Neural progenitor cell (in vitro differentiated cells): Measurements from ENCODE around the gene CARS2. TPM values are rescaled to one million over a fixed set of nuclear protein-coding genes. Genes with fewer than 3 reads are reported as not detected.
"Not testable (repeated sequence)": the region's sequence is repeated elsewhere in the genome, so short reads cannot be mapped to it uniquely, and the experiment has no call there.

ENCODE experiments used
- DNase-seq: peaks from one replicate; pipeline ENCODE4 v3.0.0-alpha.2; 2016; ENCODE audit warnings: low spot score
- H2AFZ ChIP-seq: fragments of 200-600 bp; sonication (generic); replicated peaks from 2 replicates; pipeline ENCODE4 v1.6.1; 2016; ENCODE audit warnings: antibody characterized with exemption
- H3F3A ChIP-seq: fragments of 200-600 bp; sonication (generic); 2 replicates; pipeline ENCODE4 v1.6.1; 2016; ENCODE audit warnings: antibody characterized with exemption, low read depth
- H3K27ac ChIP-seq: fragments of 200-600 bp; sonication (generic); 2 replicates; pipeline ENCODE4 v1.5.1; 2016; ENCODE audit warnings: mild to moderate bottlenecking
- H3K27me3 ChIP-seq: fragments of 200-600 bp; sonication (generic); 2 replicates; pipeline ENCODE4 v1.6.1; 2016; ENCODE audit warnings: mild to moderate bottlenecking, moderate library complexity
- H3K36me3 ChIP-seq: fragments of 200-600 bp; sonication (generic); 2 replicates; pipeline ENCODE4 v1.5.1; 2016
- H3K4me1 ChIP-seq: fragments of 200-600 bp; sonication (generic); 2 replicates; pipeline ENCODE4 v1.6.1; 2016; ENCODE audit warnings: mixed run types
- H3K4me2 ChIP-seq: fragments of 200-600 bp; sonication (generic); 2 replicates; pipeline ENCODE4 v1.6.1; 2016
- H3K4me3 ChIP-seq: fragments of 200-600 bp; sonication (generic); 2 replicates; pipeline ENCODE4 v1.5.1; 2016
- H3K79me2 ChIP-seq: fragments of 200-600 bp; sonication (generic); 2 replicates; pipeline ENCODE4 v1.6.1; 2016; ENCODE audit warnings: low read depth
- H3K9ac ChIP-seq: fragments of 200-600 bp; sonication (generic); 2 replicates; pipeline ENCODE4 v1.6.1; 2016
- H3K9me3 ChIP-seq: fragments of 200-600 bp; sonication (generic); 2 replicates; pipeline ENCODE4 v1.5.1; 2016; ENCODE audit warnings: low read depth
- H4K20me1 ChIP-seq: fragments of 200-600 bp; sonication (generic); 2 replicates; pipeline ENCODE4 v1.6.1; 2016; ENCODE audit warnings: low read depth
- H3K27ac Mint-ChIP-seq: 3 replicates; pipeline ENCODE4 v1.8.0; 2021; ENCODE audit warnings: mixed read lengths
- H3K27me3 Mint-ChIP-seq: 2 replicates; pipeline ENCODE4 v1.8.0; 2022; ENCODE audit warnings: low read depth, mild to moderate bottlenecking, inconsistent platforms, moderate library complexity, mixed read lengths; ENCODE audit not compliant: insufficient read depth
- H3K36me3 Mint-ChIP-seq: 3 replicates; pipeline ENCODE4 v1.8.0; 2021; ENCODE audit warnings: mixed read lengths
- H3K4me1 Mint-ChIP-seq: 3 replicates; pipeline ENCODE4 v1.8.0; 2021; ENCODE audit warnings: mixed read lengths
- H3K4me3 Mint-ChIP-seq: 3 replicates; pipeline ENCODE4 v1.8.0; 2021; ENCODE audit warnings: mild to moderate bottlenecking, moderate library complexity, mixed read lengths
- H3K9me3 Mint-ChIP-seq: 3 replicates; pipeline ENCODE4 v1.8.0; 2020; ENCODE audit warnings: mixed read lengths
- EZH2 ChIP-seq: fragments of 200-600 bp; sonication (generic); IDR thresholded peaks from 2 replicates; pipeline ENCODE4 v1.6.1; 2017; ENCODE audit warnings: antibody characterized with exemption, mild to moderate bottlenecking, moderate library complexity
- EZH2phosphoT487 ChIP-seq: fragments of 200-600 bp; sonication (generic); IDR thresholded peaks from 2 replicates; pipeline ENCODE4 v1.6.1; 2017; ENCODE audit warnings: antibody characterized with exemption
- total RNA-seq: library from RNA; depleted of rRNA; stranded (reverse); fragments of >200 nt; gene quantifications from 2 replicates; pipeline ENCODE4 v1.2.3, GENCODE V29; 2015; ENCODE audit warnings: low replicate concordance
- TF ChIP-seq, protein P1 (sequence below): fragments of 200-600 bp; sonication (generic); IDR thresholded peaks from 2 replicates; pipeline ENCODE4 v1.5.1; 2017; ENCODE audit warnings: antibody characterized with exemption, mild to moderate bottlenecking

Gene CARS2
- total RNA-seq, 1 donor from 2014 or later: 50.0 TPM

- no peaks in the 10 kb centered on the region for H3K79me2 ChIP-seq
- H3K36me3 ChIP-seq: no peaks in the 10 kb centered on the region
- H3K27me3 Mint-ChIP-seq: no peaks in the 10 kb centered on the region
- DNase-seq: no peak
- no peaks in the 10 kb centered on the region for H3K27me3 ChIP-seq
- H3K4me1 Mint-ChIP-seq: no peaks in the 10 kb centered on the region
- H3K9ac ChIP-seq: no peak overlapping the region
- no peak overlapping the region for H3K4me3 Mint-ChIP-seq
- H3K27ac ChIP-seq: no peak overlapping the region
- H3K9me3 ChIP-seq: no peaks in the 10 kb centered on the region
- no peaks in the 10 kb centered on the region for H4K20me1 ChIP-seq
- TF ChIP-seq, protein P1, sequence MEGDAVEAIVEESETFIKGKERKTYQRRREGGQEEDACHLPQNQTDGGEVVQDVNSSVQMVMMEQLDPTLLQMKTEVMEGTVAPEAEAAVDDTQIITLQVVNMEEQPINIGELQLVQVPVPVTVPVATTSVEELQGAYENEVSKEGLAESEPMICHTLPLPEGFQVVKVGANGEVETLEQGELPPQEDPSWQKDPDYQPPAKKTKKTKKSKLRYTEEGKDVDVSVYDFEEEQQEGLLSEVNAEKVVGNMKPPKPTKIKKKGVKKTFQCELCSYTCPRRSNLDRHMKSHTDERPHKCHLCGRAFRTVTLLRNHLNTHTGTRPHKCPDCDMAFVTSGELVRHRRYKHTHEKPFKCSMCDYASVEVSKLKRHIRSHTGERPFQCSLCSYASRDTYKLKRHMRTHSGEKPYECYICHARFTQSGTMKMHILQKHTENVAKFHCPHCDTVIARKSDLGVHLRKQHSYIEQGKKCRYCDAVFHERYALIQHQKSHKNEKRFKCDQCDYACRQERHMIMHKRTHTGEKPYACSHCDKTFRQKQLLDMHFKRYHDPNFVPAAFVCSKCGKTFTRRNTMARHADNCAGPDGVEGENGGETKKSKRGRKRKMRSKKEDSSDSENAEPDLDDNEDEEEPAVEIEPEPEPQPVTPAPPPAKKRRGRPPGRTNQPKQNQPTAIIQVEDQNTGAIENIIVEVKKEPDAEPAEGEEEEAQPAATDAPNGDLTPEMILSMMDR: no peak
- TF ChIP-seq EZH2 (no peak), EZH2phosphoT487 (no peak)
- no peak overlapping the region for H2AFZ ChIP-seq
- H3K4me2 ChIP-seq: no peak overlapping the region
- H3K27ac Mint-ChIP-seq: no peak overlapping the region
- no peaks in the 10 kb centered on the region for H3K4me1 ChIP-seq
- no peak overlapping the region for H3K4me3 ChIP-seq
- H3K36me3 Mint-ChIP-seq: peaks cover 12% of the 10 kb centered on the region
- H3F3A ChIP-seq: no peaks in the 10 kb centered on the region
- H3K9me3 Mint-ChIP-seq: no peaks in the 10 kb centered on the region
Observed at GRCh38 chr13:110731072-110731471, 25.2 kb upstream of the CARS2 start.

GRCh38 chr13:110726726-110727125 lies 20.8 kb upstream of the CARS2 start:
- Histone ChIP-seq H3K4me1 (no peaks in the 10 kb centered on the region), H3K4me3 (no peak overlapping the region), H3F3A (peaks cover 16% of the 10 kb centered on the region), H3K27me3 (no peaks in the 10 kb centered on the region), H4K20me1 (peaks cover 17% of the 10 kb centered on the region), H2AFZ (no peak overlapping the region), H3K4me2 (no peak overlapping the region), H3K9me3 (no peaks in the 10 kb centered on the region), H3K36me3 (peaks cover 7% of the 10 kb centered on the region), H3K9ac (no peak overlapping the region), H3K79me2 (peaks cover 19% of the 10 kb centered on the region), H3K27ac (no peak overlapping the region)
- no peaks in the 10 kb centered on the region for H3K9me3 Mint-ChIP-seq
- H3K4me1 Mint-ChIP-seq: peaks cover 6% of the 10 kb centered on the region
- H3K27ac Mint-ChIP-seq: no peak overlapping the region
- TF ChIP-seq EZH2phosphoT487: no peak
- TF ChIP-seq, protein P1: no peak
- TF ChIP-seq EZH2: no peak
- peaks cover 16% of the 10 kb centered on the region for H3K36me3 Mint-ChIP-seq
- no peaks in the 10 kb centered on the region for H3K27me3 Mint-ChIP-seq
- H3K4me3 Mint-ChIP-seq: no peak overlapping the region
- DNase-seq: no peak

DNA sequence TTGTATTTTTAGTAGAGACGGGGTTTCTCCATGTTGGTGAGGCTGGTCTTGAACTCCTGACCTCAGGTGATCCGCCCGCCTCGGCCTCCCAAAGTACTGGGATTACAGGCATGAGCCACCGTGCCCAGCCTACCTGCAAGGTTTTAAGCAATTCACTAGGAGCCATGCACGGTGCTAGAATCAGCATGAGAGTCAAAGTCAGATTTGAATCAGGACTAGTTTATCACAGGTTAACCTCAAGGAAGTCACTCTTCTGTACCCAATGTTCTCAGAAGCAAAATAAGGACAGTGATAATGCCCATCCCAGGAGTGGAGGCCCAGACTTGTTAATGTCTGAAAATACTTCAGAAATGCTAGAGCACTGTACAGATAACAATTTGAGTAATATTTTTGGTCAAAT lies 20.2 kb upstream of the CARS2 start:
- H3K4me2 ChIP-seq, H3K27ac Mint-ChIP-seq, H3K4me1 ChIP-seq, H3K4me3 ChIP-seq, DNase-seq, H3K27me3 ChIP-seq, H3K9me3 Mint-ChIP-seq, H3K9ac ChIP-seq, H3K9me3 ChIP-seq, H2AFZ ChIP-seq, H3K36me3 ChIP-seq, H3K4me1 Mint-ChIP-seq, H3K4me3 Mint-ChIP-seq, H3K27me3 Mint-ChIP-seq, H3K27ac ChIP-seq: not testable (repeated sequence)
- Histone ChIP-seq H3F3A (peaks cover 16% of the 10 kb centered on the region), H4K20me1 (peaks cover 23% of the 10 kb centered on the region), H3K79me2 (peaks cover 24% of the 10 kb centered on the region)
- H3K36me3 Mint-ChIP-seq: peaks cover 17% of the 10 kb centered on the region

DNA sequence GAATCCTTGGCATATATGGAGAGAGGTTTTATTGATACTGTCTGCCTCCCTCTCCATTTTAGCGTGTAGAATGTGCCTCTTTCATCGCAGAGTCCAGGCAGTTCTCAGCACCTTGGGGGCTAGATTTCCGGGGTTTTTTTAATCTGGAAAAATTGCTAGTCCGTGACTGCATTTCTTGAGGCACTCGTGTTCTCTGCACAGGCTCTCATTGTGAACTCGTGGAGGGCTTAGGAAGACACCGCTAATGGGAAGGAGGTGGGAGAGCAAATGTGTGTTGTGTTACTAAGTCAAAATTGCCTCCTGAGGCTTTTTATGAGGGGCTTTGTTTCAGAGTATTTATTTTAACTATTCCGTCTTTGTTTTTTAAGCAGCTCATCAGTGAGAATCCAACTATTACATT lies 17.7 kb upstream of the CARS2 start:
- peaks cover 23% of the 10 kb centered on the region for H3K36me3 Mint-ChIP-seq
- Histone ChIP-seq H3K4me3 (no peak overlapping the region), H3K4me2 (no peak overlapping the region), H3K9me3 (no peaks in the 10 kb centered on the region), H4K20me1 (peaks cover 48% of the 10 kb centered on the region), H2AFZ (no peak overlapping the region), H3F3A (peaks cover 16% of the 10 kb centered on the region), H3K4me1 (no peaks in the 10 kb centered on the region), H3K27ac (no peak overlapping the region), H3K27me3 (no peaks in the 10 kb centered on the region), H3K36me3 (peaks cover 8% of the 10 kb centered on the region), H3K9ac (no peak overlapping the region), H3K79me2 (peaks cover 50% of the 10 kb centered on the region)
- peaks cover 6% of the 10 kb centered on the region for H3K4me1 Mint-ChIP-seq
- H3K27ac Mint-ChIP-seq: no peak overlapping the region
- no peaks in the 10 kb centered on the region for H3K27me3 Mint-ChIP-seq
- no peaks in the 10 kb centered on the region for H3K9me3 Mint-ChIP-seq
- no peak for DNase-seq
- no peak overlapping the region for H3K4me3 Mint-ChIP-seq
- TF ChIP-seq, protein P1: no peak
- TF ChIP-seq EZH2phosphoT487 (no peak), EZH2 (no peak)
